Panc1 (cell line): ENCODE measurements around the gene RMND5B.

Source experiments
- CTCF ChIP-seq: fragments of 450-650 bp; IDR thresholded peaks from 2 replicates; pipeline ENCODE4 v1.5.1; 2017; ENCODE audit warnings: mild to moderate bottlenecking
- POLR2AphosphoS5 ChIP-seq: IDR thresholded peaks from 2 replicates; pipeline ENCODE4 v1.6.1; 2012; ENCODE audit warnings: mild to moderate bottlenecking, low read depth, low read length, moderate library complexity
- SIN3A ChIP-seq: IDR thresholded peaks from 2 replicates; pipeline ENCODE4 v1.6.1; 2012; ENCODE audit warnings: low read depth, mild to moderate bottlenecking, low read length, moderate library complexity, borderline replicate concordance; ENCODE audit not compliant: insufficient read depth

GRCh38 chr5:178115814-178116142, 15.0 kb upstream of the RMND5B start:
- TF ChIP-seq CTCF (no peak), POLR2AphosphoS5 (no peak), SIN3A (no peak)
